Stomach (tissue), 4 donors: ENCODE results near the gene NTHL1.

Source experiments
- EP300 ChIP-seq: sonication (generic); formaldehyde crosslinking; IDR thresholded peaks from one replicate; pipeline ENCODE4 v1.6.1; 2017; ENCODE audit warnings: antibody characterized with exemption
- POLR2A ChIP-seq, 4 donors: fragments of 450-650 bp; IDR thresholded peaks; one replicate each; pipeline ENCODE4 v1.6.1; 2016; ENCODE audit warnings: antibody characterized with exemption in 4 of 4, control low read depth in 2 of 4, mild to moderate bottlenecking in 1 of 4, moderate library complexity in 1 of 4
- POLR2AphosphoS5 ChIP-seq, 3 donors: sonication (generic); formaldehyde crosslinking; IDR thresholded peaks; one replicate each; pipeline ENCODE4 v1.6.1; 2016; ENCODE audit warnings: antibody characterized with exemption in 3 of 3
- TF ChIP-seq, protein P1 (sequence below), 7 experiments: fragments of 450-650 bp in 4 of 7; fragments of 200-600 bp in 3 of 7; sonication (generic) in 3 of 7; IDR thresholded peaks; one replicate each; pipeline ENCODE4 v1.5.1; 2016 to 2019; ENCODE audit warnings: antibody characterized with exemption in 7 of 7, control low read depth in 2 of 7, mild to moderate bottlenecking in 1 of 7

DNA sequence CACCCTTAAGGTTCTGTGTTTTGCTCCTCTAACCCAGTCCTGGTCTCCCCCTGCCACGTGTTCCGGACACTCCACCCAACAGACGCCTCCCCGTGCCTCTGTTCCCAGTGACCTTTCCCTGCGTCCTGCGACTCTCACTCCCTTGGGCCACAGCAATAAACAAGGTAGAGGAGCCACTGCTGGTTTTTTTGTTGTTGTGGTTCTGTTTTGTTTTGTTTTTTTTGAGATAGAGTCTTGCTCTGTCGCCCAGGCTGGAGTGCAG, 31.8 kb downstream of the NTHL1 start:
- TF ChIP-seq POLR2A (IDR thresholded peaks at IDR 0.05): no peak
- TF ChIP-seq, protein P1, sequence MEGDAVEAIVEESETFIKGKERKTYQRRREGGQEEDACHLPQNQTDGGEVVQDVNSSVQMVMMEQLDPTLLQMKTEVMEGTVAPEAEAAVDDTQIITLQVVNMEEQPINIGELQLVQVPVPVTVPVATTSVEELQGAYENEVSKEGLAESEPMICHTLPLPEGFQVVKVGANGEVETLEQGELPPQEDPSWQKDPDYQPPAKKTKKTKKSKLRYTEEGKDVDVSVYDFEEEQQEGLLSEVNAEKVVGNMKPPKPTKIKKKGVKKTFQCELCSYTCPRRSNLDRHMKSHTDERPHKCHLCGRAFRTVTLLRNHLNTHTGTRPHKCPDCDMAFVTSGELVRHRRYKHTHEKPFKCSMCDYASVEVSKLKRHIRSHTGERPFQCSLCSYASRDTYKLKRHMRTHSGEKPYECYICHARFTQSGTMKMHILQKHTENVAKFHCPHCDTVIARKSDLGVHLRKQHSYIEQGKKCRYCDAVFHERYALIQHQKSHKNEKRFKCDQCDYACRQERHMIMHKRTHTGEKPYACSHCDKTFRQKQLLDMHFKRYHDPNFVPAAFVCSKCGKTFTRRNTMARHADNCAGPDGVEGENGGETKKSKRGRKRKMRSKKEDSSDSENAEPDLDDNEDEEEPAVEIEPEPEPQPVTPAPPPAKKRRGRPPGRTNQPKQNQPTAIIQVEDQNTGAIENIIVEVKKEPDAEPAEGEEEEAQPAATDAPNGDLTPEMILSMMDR (IDR thresholded peaks at IDR 0.05): no peak
- TF ChIP-seq POLR2AphosphoS5 (IDR thresholded peaks at IDR 0.05): no peak
- TF ChIP-seq EP300: no peak
